Vagina (tissue), 2 donors: ENCODE data around the gene SLC16A14.

Experiments
- POLR2A ChIP-seq, 2 donors: fragments of 450-650 bp; IDR thresholded peaks; one replicate each; pipeline ENCODE4 v1.6.1; 2017; ENCODE audit warnings: antibody characterized with exemption in 2 of 2, mild to moderate bottlenecking in 2 of 2, moderate library complexity in 2 of 2
- TF ChIP-seq, protein P1 (sequence below), 3 experiments: fragments of 450-650 bp in 2 of 3; fragments of 200-600 bp in 1 of 3; sonication (generic) in 1 of 3; IDR thresholded peaks; one replicate each; pipeline ENCODE4 v1.5.1; 2017 to 2019; ENCODE audit warnings: antibody characterized with exemption in 3 of 3, mild to moderate bottlenecking in 2 of 3, moderate library complexity in 2 of 3

DNA sequence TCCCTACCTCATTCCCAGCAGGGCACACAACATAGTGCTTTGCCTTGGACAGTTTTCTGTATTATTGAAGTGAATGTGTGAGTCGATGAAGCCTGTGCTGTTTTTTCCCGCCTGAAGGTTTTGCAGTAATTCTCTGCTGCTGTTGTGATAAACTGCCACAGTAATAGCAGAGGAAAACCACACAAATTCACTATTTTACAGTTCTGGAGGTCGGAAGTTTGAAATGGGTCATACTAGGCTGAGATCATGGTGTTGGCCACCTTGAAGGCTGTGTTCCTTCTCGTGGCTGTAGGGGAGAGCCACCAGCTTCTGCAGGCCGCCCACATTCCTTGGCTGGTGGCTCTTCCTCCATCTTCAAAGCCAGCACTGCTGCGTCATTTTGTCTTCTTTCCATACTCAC lies 678 bp upstream of the SLC16A14 start:
- TF ChIP-seq, protein P1, sequence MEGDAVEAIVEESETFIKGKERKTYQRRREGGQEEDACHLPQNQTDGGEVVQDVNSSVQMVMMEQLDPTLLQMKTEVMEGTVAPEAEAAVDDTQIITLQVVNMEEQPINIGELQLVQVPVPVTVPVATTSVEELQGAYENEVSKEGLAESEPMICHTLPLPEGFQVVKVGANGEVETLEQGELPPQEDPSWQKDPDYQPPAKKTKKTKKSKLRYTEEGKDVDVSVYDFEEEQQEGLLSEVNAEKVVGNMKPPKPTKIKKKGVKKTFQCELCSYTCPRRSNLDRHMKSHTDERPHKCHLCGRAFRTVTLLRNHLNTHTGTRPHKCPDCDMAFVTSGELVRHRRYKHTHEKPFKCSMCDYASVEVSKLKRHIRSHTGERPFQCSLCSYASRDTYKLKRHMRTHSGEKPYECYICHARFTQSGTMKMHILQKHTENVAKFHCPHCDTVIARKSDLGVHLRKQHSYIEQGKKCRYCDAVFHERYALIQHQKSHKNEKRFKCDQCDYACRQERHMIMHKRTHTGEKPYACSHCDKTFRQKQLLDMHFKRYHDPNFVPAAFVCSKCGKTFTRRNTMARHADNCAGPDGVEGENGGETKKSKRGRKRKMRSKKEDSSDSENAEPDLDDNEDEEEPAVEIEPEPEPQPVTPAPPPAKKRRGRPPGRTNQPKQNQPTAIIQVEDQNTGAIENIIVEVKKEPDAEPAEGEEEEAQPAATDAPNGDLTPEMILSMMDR (IDR thresholded peaks at IDR 0.05): no peak
- TF ChIP-seq POLR2A (IDR thresholded peaks at IDR 0.05): no peak
